Astrocyte of the spinal cord (primary cell): Measurements from ENCODE around the gene DCAF8.

Source experiments
- DNase-seq: peaks from one replicate; pipeline ENCODE4 v3.0.0; 2011; ENCODE audit warnings: low read depth, low spot score
- H3K4me3 ChIP-seq: 2 replicates; pipeline ENCODE4 v1.5.1; 2011; ENCODE audit warnings: low read depth, mild to moderate bottlenecking, low read length, moderate library complexity
- in situ Hi-C: cut with HindIII; loops from 2 replicates; pipeline ENCODE4 v1.10.0; 2017; ENCODE audit warnings: low sequenced_read_pairs
- TF ChIP-seq, protein P1 (sequence below): IDR thresholded peaks from 2 replicates; pipeline ENCODE4 v1.5.1; 2012; ENCODE audit warnings: low read depth, mild to moderate bottlenecking, low read length, inconsistent platforms

The DCAF8 gene

GRCh38 chr1:160255781-160256300 lies 6.5 kb downstream of the DCAF8 start:
- no peak overlapping the region for H3K4me3 ChIP-seq
- in situ Hi-C loops, result no loop called here

GRCh38 chr1:160251687-160252526 lies 10.4 kb downstream of the DCAF8 start:
- H3K4me3 ChIP-seq, result no peak overlapping the region
- TF ChIP-seq, protein P1, sequence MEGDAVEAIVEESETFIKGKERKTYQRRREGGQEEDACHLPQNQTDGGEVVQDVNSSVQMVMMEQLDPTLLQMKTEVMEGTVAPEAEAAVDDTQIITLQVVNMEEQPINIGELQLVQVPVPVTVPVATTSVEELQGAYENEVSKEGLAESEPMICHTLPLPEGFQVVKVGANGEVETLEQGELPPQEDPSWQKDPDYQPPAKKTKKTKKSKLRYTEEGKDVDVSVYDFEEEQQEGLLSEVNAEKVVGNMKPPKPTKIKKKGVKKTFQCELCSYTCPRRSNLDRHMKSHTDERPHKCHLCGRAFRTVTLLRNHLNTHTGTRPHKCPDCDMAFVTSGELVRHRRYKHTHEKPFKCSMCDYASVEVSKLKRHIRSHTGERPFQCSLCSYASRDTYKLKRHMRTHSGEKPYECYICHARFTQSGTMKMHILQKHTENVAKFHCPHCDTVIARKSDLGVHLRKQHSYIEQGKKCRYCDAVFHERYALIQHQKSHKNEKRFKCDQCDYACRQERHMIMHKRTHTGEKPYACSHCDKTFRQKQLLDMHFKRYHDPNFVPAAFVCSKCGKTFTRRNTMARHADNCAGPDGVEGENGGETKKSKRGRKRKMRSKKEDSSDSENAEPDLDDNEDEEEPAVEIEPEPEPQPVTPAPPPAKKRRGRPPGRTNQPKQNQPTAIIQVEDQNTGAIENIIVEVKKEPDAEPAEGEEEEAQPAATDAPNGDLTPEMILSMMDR, result peak; percentile 74
- DNase-seq, result peak; percentile 73
- in situ Hi-C loops, result no loop called here

More at GRCh38 chr1:160255781-160256300, 6.5 kb downstream of the DCAF8 start:
- TF ChIP-seq, protein P1, result no peak
- no peak for DNase-seq

- in situ Hi-C loops, result no loop called here
- TF ChIP-seq, protein P1, result no peak
- no peak overlapping the region for H3K4me3 ChIP-seq
- no peak for DNase-seq
These were observed 11.3 kb downstream of the DCAF8 start for GRCh38 chr1:160251011-160251410.

DNA sequence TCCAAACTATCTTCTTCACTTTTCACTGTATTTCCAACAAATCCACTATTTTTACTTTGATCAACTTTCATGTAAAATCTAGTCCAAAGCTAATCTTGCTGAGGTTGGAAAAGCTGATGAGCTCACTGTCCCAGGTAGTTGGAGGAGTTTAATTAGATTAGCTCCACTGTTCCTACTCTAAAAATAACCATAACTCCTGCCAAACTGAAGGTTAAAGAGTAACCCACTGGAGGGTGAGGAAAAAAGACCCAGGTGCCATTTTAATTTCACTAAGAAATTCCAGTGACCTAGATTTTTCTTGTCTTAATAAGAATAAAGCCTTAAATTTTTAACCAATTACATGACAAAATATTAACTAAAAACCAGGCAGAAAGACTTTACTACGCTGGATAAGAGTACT lies 15.3 kb downstream of the DCAF8 start:
- DNase-seq, result no peak
- no peak overlapping the region for H3K4me3 ChIP-seq
- in situ Hi-C loops, result no loop called here
- TF ChIP-seq, protein P1, result no peak

DNA sequence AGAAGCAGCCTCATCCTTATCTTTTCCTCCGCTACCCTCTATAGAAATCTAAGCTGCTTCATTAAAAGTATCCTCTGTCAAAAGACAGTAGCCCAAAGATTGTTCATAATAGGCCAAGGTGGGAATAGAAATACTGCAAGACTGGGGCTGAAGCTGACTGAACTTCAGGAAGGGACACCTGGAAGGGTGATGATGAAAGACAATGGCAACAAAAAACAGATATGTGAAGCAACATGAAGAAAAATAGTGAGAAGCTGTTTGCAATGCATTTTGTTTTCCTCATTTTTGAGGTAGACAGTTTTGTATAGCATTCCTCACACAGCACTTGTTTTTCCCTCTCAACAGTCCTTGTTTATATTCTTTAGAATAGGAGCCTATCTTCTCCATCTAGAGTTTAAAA lies 16.9 kb downstream of the DCAF8 start:
- DNase-seq, result no peak
- no peak overlapping the region for H3K4me3 ChIP-seq
- in situ Hi-C loops, result no loop called here
- TF ChIP-seq, protein P1, result no peak

DNA sequence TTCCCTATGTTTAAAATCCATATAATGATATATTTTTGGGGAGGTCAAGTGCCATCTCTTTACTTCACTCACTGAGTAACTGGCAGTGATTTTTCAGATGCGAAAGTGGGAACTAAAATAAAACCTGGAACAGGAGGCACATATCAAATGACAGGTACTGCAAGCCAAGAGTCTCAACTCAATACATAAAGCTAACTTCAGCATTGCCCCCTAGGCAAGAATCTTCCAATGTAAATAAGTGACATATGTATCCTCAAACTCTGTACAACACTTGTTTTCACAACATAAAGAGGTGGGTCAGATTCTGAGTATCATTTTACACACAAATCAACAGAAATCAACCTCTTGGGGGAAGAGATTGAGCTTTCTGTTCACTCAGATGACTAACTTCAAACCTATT lies 18.1 kb downstream of the DCAF8 start:
- H3K4me3 ChIP-seq, result no peak overlapping the region
- in situ Hi-C loops, result no loop called here
- TF ChIP-seq, protein P1, result no peak
- DNase-seq, result no peak
